Mesendoderm (in vitro differentiated cells): ENCODE results near the gene FNDC3B.

Experiments used
- DNase-seq: peaks from one replicate; pipeline ENCODE4 v3.0.0; 2013
- H2AK5ac ChIP-seq: 2 replicates; pipeline ENCODE4 v1.6.1; 2013; ENCODE audit warnings: low read length, inconsistent platforms
- H2BK120ac ChIP-seq: 2 replicates; pipeline ENCODE4 v1.6.1; 2013; ENCODE audit warnings: low read depth, mild to moderate bottlenecking, low read length, moderate library complexity, mixed read lengths
- H2BK15ac ChIP-seq: replicated peaks from 2 replicates; pipeline ENCODE4 v1.6.1; 2013; ENCODE audit warnings: low read depth, mild to moderate bottlenecking, moderate library complexity
- H2BK5ac ChIP-seq: 2 replicates; pipeline ENCODE4 v1.6.1; 2013; ENCODE audit warnings: low read length, inconsistent platforms
- H3K18ac ChIP-seq: 2 replicates; pipeline ENCODE4 v1.6.1; 2013; ENCODE audit warnings: mild to moderate bottlenecking, low read length, mixed read lengths
- H3K23ac ChIP-seq: one replicate; pipeline ENCODE4 v1.6.1; 2013; ENCODE audit warnings: low read length
- H3K27ac ChIP-seq: 2 replicates; pipeline ENCODE4 v1.5.1; 2013; ENCODE audit warnings: low read depth, mild to moderate bottlenecking, inconsistent platforms, low read length, moderate library complexity
- H3K27me3 ChIP-seq: 2 replicates; pipeline ENCODE4 v1.6.1; 2013; ENCODE audit warnings: low read length, control low read depth, mild to moderate bottlenecking, inconsistent platforms; ENCODE audit not compliant: insufficient read depth, poor library complexity
- H3K36me3 ChIP-seq: 2 replicates; pipeline ENCODE4 v1.6.1; 2013; ENCODE audit warnings: low read length, inconsistent platforms; ENCODE audit not compliant: control insufficient read depth, insufficient read depth
- H3K4ac ChIP-seq: one replicate; pipeline ENCODE4 v1.6.1; 2013; ENCODE audit warnings: low read depth, mild to moderate bottlenecking, low read length, moderate library complexity
- H3K4me1 ChIP-seq: 2 replicates; pipeline ENCODE4 v1.6.1; 2013; ENCODE audit warnings: low read depth, low read length, inconsistent platforms; ENCODE audit not compliant: control insufficient read depth
- H3K4me2 ChIP-seq: 2 replicates; pipeline ENCODE4 v1.6.1; 2013; ENCODE audit warnings: low read length
- H3K4me3 ChIP-seq: 2 replicates; pipeline ENCODE4 v1.5.1; 2013; ENCODE audit warnings: mild to moderate bottlenecking, low read length
- H3K56ac ChIP-seq: one replicate; pipeline ENCODE4 v1.6.1; 2013; ENCODE audit warnings: low read length
- H3K79me1 ChIP-seq: 2 replicates; pipeline ENCODE4 v1.6.1; 2013; ENCODE audit warnings: low read length, inconsistent platforms
- H3K79me2 ChIP-seq: 2 replicates; pipeline ENCODE4 v1.6.1; 2013; ENCODE audit warnings: mild to moderate bottlenecking, low read length; ENCODE audit not compliant: control insufficient read depth, insufficient read depth
- H3K9ac ChIP-seq: 2 replicates; pipeline ENCODE4 v1.6.1; 2013; ENCODE audit warnings: low read length, inconsistent platforms
- H4K5ac ChIP-seq: one replicate; pipeline ENCODE4 v1.6.1; 2013; ENCODE audit warnings: low read length
- H4K8ac ChIP-seq: one replicate; pipeline ENCODE4 v1.6.1; 2013; ENCODE audit warnings: low read depth, mild to moderate bottlenecking, control low read depth, low read length, moderate library complexity
- WGBS: extraction: QIAGEN DNeasy Blood & Tissue Kit; methylation state at CpG from one replicate; pipeline ENCODE4 v1.1.7; 2013; ENCODE audit warnings: low lambda C conversion rate, missing lambda C conversion rate; ENCODE audit not compliant: insufficient coverage; ENCODE audit errors: extremely low coverage; 5-methylcytosine and 5-hydroxymethylcytosine counted together

Gene FNDC3B

GRCh38 chr3:172320468-172320867 lies 281.1 kb downstream of the FNDC3B start:
- Histone ChIP-seq H3K36me3 (peaks cover 2% of the 10 kb centered on the region), H3K9ac (no peak overlapping the region), H4K5ac (no peak overlapping the region), H3K4ac (no peak overlapping the region), H2BK15ac (no peak overlapping the region), H2BK5ac (no peak overlapping the region), H3K23ac (no peak overlapping the region), H2BK120ac (no peak overlapping the region), H3K4me2 (no peak overlapping the region), H3K4me1 (peaks cover 2% of the 10 kb centered on the region), H3K27me3 (no peaks in the 10 kb centered on the region), H3K56ac (no peak overlapping the region), H3K79me2 (no peaks in the 10 kb centered on the region), H3K18ac (no peak overlapping the region), H2AK5ac (no peak overlapping the region), H4K8ac (peak overlapping the region; percentile 59), H3K4me3 (no peak overlapping the region), H3K79me1 (no peaks in the 10 kb centered on the region), H3K27ac (no peak overlapping the region)
- WGBS: no CpG with 5 or more reads among the region's 2 CpGs
- DNase-seq: no peak

GRCh38 chr3:172321035-172321434 lies 281.7 kb downstream of the FNDC3B start:
- Histone ChIP-seq H4K8ac (no peak overlapping the region), H3K27ac (no peak overlapping the region), H3K27me3 (no peaks in the 10 kb centered on the region), H4K5ac (no peak overlapping the region), H3K36me3 (peaks cover 2% of the 10 kb centered on the region), H3K9ac (no peak overlapping the region), H2BK120ac (no peak overlapping the region), H3K4me3 (no peak overlapping the region), H3K23ac (no peak overlapping the region), H3K4ac (no peak overlapping the region), H3K18ac (no peak overlapping the region), H3K4me2 (no peak overlapping the region), H3K79me2 (no peaks in the 10 kb centered on the region), H3K56ac (no peak overlapping the region), H2BK5ac (no peak overlapping the region), H2BK15ac (no peak overlapping the region), H3K79me1 (no peaks in the 10 kb centered on the region), H3K4me1 (peaks cover 2% of the 10 kb centered on the region), H2AK5ac (no peak overlapping the region)
- WGBS: no CpG with 5 or more reads among the region's 2 CpGs
- DNase-seq: peak; percentile 38

GRCh38 chr3:172323894-172324610 lies 284.7 kb downstream of the FNDC3B start:
- H3K4me1 ChIP-seq: peaks cover 2% of the 10 kb centered on the region
- no peak overlapping the region for H2BK120ac ChIP-seq
- WGBS: no CpG with 5 or more reads among the region's 10 CpGs
- H3K23ac ChIP-seq: no peak overlapping the region
- H4K5ac ChIP-seq: no peak overlapping the region
- H2BK5ac ChIP-seq: no peak overlapping the region
- no peak overlapping the region for H3K4me3 ChIP-seq
- H3K36me3 ChIP-seq: peaks cover 3% of the 10 kb centered on the region
- H2BK15ac ChIP-seq: no peak overlapping the region
- DNase-seq: peak; percentile 66
- no peak overlapping the region for H3K4me2 ChIP-seq
- no peaks in the 10 kb centered on the region for H3K79me2 ChIP-seq
- H3K79me1 ChIP-seq: no peaks in the 10 kb centered on the region
- no peak overlapping the region for H3K18ac ChIP-seq
- no peaks in the 10 kb centered on the region for H3K27me3 ChIP-seq
- no peak overlapping the region for H3K4ac ChIP-seq
- no peak overlapping the region for H2AK5ac ChIP-seq
- no peak overlapping the region for H3K9ac ChIP-seq
- no peak overlapping the region for H3K27ac ChIP-seq
- H3K56ac ChIP-seq: peak overlapping the region; percentile 35
- H4K8ac ChIP-seq: no peak overlapping the region

GRCh38 chr3:172324611-172325203 lies 285.3 kb downstream of the FNDC3B start:
- no peak overlapping the region for H3K27ac ChIP-seq
- WGBS: no CpG with 5 or more reads among the region's 7 CpGs
- H4K5ac ChIP-seq: no peak overlapping the region
- H3K56ac ChIP-seq: no peak overlapping the region
- H3K79me2 ChIP-seq: no peaks in the 10 kb centered on the region
- no peak overlapping the region for H2BK5ac ChIP-seq
- peaks cover 3% of the 10 kb centered on the region for H3K36me3 ChIP-seq
- DNase-seq: peak; percentile 15
- H3K4me2 ChIP-seq: no peak overlapping the region
- H2BK15ac ChIP-seq: no peak overlapping the region
- no peak overlapping the region for H2BK120ac ChIP-seq
- H3K27me3 ChIP-seq: no peaks in the 10 kb centered on the region
- H3K4me3 ChIP-seq: no peak overlapping the region
- no peak overlapping the region for H3K9ac ChIP-seq
- peaks cover 2% of the 10 kb centered on the region for H3K4me1 ChIP-seq
- H4K8ac ChIP-seq: no peak overlapping the region
- no peak overlapping the region for H3K23ac ChIP-seq
- H3K79me1 ChIP-seq: no peaks in the 10 kb centered on the region
- no peak overlapping the region for H3K18ac ChIP-seq
- H3K4ac ChIP-seq: no peak overlapping the region
- no peak overlapping the region for H2AK5ac ChIP-seq

GRCh38 chr3:172325461-172325860 lies 286.1 kb downstream of the FNDC3B start:
- H2BK15ac ChIP-seq: no peak overlapping the region
- H4K8ac ChIP-seq: no peak overlapping the region
- H2BK120ac ChIP-seq: no peak overlapping the region
- no peak overlapping the region for H3K4me2 ChIP-seq
- no peak overlapping the region for H4K5ac ChIP-seq
- no peak for DNase-seq
- H3K79me1 ChIP-seq: no peaks in the 10 kb centered on the region
- H3K79me2 ChIP-seq: no peaks in the 10 kb centered on the region
- H3K4me1 ChIP-seq: peaks cover 2% of the 10 kb centered on the region
- H3K56ac ChIP-seq: no peak overlapping the region
- H2BK5ac ChIP-seq: no peak overlapping the region
- H3K27ac ChIP-seq: no peak overlapping the region
- no peak overlapping the region for H2AK5ac ChIP-seq
- H3K9ac ChIP-seq: no peak overlapping the region
- H3K4ac ChIP-seq: no peak overlapping the region
- no peaks in the 10 kb centered on the region for H3K27me3 ChIP-seq
- WGBS: no CpG with 5 or more reads among the region's 8 CpGs
- H3K18ac ChIP-seq: no peak overlapping the region
- no peak overlapping the region for H3K4me3 ChIP-seq
- peaks cover 6% of the 10 kb centered on the region for H3K36me3 ChIP-seq
- H3K23ac ChIP-seq: no peak overlapping the region
